ENCODE measurements around the gene CFAP410.

DNA sequence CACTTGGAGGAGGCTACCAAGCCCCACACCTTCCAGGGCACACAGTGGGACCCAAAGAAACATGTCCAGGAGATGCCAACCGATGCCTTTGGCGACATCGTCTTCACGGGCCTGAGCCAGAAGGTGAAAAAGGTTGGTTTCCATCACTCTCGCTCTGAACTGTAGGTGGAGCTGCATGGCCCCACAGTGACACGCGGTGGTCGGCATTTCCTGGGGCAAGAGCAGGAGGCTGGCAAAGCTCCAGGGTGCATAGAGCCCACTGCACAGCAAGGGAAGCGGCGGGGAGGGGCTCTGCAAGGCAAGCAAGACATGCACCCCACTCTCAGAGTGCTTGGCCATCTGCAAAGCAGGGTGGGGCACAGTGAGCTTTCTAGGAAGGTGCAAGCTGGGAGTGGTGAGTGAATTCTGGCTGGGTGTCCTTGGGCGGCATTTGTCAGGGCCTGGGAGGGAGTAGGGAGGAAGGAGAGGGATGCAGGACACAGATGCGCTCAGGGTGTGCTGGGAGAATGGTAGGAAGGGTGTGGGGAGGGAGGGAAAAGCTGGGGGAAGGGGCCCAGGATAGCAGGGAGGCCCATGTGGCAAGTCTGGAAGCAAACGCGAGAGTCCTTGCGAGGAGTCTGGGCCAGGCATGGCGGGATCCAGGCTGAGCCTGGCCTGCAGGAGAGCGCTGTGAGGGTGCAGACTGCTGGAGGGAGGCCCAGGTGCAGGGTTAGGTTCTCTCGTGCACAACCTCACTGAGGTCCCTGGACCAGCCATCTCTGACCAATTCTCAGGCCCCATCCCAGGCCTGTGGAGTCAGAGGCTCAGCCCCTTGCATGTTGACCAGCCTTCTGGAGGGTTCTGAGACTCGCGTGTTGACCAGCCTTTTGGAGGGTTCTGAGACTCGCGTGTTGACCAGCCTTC, 25.2 kb upstream of the CFAP410 start:
- TF ChIP-seq, protein P1, sequence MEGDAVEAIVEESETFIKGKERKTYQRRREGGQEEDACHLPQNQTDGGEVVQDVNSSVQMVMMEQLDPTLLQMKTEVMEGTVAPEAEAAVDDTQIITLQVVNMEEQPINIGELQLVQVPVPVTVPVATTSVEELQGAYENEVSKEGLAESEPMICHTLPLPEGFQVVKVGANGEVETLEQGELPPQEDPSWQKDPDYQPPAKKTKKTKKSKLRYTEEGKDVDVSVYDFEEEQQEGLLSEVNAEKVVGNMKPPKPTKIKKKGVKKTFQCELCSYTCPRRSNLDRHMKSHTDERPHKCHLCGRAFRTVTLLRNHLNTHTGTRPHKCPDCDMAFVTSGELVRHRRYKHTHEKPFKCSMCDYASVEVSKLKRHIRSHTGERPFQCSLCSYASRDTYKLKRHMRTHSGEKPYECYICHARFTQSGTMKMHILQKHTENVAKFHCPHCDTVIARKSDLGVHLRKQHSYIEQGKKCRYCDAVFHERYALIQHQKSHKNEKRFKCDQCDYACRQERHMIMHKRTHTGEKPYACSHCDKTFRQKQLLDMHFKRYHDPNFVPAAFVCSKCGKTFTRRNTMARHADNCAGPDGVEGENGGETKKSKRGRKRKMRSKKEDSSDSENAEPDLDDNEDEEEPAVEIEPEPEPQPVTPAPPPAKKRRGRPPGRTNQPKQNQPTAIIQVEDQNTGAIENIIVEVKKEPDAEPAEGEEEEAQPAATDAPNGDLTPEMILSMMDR (IDR thresholded peaks at IDR 0.05): no peak
- no peak for TF ChIP-seq POLR2A (IDR thresholded peaks at IDR 0.05)

All from uterus (tissue), 2 donors.